Retina (tissue), 1 donor: ENCODE results near the gene KIAA0408.
A peak's percentile ranks its signal among the peaks of the same experiment; 100 is the strongest.
"Not testable (repeated sequence)": the region's sequence is repeated elsewhere in the genome, so short reads cannot be mapped to it uniquely, and the experiment has no call there.

ENCODE experiments used
- DNase-seq: peaks from one replicate; pipeline ENCODE4 v3.0.0-alpha.2; 2016

Gene KIAA0408

DNA sequence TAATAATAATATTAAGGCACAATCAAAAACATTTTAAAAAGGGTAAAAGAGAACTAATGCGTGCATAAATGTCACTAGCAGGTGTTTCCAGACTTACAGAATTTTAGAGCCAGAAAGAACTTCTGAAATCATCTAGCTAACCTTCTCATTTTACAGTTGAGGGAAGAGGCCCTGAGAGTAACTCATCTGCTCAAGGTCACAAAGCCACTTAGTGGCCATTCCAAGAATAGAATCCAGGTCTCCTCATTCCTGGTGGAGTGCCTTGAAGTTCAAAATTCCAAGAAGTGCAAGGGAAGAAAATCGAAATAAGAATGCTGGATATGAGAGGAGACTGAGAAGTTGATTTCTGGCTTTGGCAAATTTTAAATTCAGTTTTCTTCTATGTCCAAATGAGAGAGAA lies 3.2 kb upstream of the KIAA0408 start:
- DNase-seq: no peak

DNA sequence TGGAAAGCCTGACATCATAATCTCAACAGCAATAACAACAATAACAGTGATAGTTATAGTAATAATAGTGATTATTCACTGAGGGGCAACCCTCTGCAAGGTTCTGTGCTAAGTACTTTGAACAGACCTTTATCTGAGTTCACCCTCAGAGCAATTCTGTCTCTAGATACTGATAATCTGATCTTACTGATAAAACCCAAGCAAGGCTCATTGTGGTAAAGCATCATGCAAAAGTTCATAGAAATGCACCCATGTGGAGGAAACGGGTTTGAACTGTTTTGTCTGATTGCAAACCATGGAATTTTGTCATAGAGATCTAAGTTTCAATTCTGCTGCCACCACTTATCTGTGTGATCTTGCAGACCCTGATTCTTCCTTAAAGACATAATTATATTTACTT lies 1.3 kb upstream of the KIAA0408 start:
- no peak for DNase-seq

DNA sequence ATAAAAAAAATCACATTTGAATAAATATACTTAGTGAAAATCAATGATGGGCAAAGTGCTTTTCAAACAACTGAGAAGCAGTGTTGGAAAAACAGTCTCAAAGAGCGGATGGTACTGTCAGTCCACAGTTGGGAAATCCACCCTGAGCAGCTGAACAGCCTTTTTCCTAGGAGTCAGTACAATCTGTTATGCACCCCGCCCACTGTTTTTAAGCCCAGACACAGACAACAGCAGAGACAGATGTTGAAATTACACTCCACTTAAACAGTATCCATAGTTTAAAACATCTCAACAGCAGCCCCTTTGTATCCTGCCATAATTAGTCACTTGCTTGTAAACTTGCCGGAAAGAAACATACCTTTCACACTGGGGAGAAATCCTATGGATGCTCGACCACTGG lies 372 bp downstream of the KIAA0408 start:
- no peak for DNase-seq

DNA sequence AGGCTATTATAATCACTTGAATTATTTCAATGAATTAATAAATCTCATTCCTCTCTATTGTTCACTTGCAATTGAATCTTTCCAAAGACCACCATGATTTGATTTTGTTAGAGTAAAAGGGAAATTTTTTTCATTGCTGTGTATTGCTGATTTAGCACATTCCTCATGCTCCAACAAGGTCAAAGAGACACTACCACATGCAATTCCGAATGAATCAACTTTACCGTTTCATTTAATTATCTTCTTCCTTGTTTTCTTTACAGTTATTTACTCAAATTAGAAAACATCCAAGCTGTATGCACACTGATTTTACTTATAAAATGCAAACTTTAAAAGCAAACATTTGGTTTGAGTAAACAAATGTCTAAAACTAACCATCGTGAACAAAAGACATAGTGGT lies 967 bp downstream of the KIAA0408 start:
- DNase-seq: no peak

DNA sequence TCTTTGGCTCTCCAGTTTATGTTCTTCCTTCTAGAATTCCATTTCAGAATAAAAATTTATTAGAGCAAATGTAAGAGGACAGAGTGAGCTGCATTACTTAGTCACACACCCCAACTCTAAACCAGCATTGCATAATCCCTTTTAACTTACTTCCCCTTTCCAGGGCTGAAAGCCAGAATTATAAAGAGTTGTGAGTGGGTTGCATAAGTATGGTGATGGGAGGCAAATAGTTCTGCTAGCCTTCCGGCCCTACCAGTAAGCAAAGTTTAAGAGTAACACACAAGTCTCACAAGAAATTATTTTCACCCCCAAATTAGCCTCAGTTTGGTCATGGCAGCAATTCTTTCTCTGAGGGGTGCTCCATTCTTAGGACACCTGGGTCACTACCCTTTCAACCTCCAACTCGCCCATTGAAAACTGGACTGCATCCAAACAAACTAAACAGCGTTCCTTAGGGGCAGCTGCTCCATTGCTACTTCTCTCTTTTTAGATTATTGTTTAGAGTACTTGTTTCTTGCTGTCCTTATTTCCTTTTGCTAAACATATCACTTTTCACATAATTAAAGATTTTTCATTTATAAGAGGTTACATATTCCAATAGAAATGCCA lies 1.6 kb downstream of the KIAA0408 start:
- DNase-seq: no peak

DNA sequence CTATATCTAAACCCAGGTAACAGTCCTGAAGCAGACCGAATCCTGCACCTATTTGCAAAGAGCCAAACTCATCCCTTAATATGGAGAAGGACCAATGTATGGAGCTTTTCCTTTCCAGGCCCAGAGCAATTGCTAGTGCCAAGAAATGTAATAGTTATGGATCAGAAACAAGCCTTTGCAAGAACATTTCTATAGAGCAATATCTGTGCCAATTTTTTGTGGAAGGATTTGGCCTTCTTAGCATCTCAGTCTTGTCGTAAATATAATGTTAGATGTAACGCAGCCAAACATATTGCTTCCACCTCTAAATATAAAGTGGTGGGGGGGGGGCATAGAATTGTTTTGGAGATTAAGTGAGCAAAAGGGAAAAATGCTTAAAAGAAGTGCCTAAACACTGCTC lies 2.7 kb downstream of the KIAA0408 start:
- DNase-seq: no peak

DNA sequence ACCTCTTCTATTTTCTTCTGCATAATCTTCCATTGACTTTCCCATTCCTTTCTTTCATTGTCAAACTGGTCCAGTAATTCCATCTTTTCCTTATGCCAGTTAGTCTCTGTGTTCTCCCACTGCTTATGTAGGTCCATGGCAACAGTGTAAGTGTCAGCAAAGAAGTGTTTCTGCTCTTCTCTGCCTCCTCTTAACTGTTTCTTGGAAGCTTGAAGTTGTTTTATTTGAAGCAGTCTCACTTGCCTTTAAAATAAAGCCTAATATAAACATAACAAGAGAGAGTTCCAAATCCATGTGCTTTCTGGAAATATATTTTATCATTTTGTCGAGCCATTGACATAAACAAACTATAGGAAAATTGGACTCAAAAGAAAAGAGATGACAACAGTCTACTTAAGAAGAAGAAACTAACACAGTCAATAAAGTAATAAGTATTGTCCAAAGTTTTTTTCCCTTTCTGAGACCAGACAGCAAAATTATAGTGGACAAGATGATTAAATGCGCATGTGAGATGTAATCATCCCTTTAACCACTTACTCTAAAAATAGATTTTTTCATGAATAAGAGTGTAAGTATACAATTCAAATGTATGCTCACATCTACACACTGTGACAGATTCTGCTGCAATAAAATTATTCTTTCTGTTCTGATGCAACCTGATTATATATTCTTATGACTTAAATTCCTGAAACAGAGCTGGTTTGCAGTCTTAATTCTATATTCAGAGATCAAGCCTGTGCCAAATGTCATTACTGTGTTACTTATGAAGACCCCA lies 5.2 kb downstream of the KIAA0408 start:
- no peak for DNase-seq

DNA sequence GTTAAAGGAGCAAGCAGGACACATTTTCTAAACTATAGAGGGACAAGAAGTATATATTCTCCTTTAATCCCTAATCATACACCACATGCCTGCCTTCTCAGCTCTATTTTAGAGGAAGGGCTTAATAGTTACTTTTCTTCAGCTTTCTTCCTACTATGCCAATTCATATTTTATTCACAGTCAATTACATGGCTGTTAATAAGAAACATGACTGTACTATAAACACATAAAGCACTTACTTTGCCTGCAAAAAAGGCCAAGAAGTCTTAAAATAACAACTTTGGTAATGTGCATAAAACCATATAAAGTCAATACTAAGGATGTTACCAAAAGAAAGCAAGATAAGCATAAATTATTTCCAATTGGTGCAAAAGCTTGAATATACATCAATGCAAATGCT lies 6.4 kb downstream of the KIAA0408 start:
- no peak for DNase-seq

DNA sequence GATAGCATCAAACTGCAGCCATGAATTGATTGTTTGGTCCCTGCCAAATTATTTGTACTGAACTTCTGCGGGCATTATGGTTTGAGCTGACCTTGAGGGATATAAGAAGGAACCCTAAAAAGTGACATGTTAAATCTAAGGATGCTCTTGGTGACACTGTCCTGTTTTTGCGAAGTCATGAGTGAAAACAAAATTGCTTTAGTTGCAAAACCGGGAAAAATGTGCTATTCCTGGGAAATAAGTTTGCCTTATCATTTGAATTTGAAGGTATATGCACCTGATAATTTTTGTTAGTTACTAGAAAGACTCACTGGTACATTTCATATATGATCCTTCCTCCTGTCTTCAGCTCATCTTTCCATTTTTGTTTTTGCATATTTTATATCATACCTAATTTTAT lies 7.8 kb downstream of the KIAA0408 start:
- no peak for DNase-seq

DNA sequence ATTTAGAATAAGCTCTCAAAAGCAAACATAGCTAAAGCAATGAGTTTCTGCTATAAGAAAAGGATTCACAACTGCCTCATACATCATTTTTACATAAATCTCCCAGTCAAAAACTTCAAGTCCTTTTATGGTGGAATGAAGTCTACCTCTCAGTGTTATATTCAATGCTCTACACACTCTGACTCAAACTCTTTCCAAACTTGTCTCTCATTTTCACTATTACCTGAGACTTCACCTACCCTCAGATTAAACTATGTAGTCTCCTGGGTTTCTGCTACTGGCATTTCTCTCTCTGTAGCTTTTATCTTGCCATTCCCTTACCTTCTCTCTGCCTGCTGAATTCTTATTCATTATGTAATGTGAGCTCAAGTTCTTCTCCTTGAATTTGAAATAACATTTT lies 11.4 kb downstream of the KIAA0408 start:
- no peak for DNase-seq

DNA sequence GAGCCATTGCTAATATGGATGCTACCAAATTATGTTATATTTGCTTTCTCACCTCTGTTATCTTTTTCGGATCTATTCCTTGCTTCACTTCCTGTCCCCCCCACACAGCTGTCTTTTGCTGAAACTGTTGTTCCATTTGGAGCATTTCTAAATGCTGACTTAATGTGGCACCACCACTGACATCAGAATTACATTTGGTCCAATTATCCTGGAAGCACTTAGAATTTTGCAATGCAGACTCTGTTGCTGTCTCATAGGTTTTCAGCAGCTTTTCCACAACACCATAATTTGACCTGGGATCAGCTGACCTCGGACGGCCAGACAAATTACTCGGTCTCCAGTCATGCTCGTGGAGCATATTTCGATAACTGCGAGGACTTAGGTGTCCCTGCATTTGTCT lies 12.8 kb downstream of the KIAA0408 start:
- DNase-seq: no peak

DNA sequence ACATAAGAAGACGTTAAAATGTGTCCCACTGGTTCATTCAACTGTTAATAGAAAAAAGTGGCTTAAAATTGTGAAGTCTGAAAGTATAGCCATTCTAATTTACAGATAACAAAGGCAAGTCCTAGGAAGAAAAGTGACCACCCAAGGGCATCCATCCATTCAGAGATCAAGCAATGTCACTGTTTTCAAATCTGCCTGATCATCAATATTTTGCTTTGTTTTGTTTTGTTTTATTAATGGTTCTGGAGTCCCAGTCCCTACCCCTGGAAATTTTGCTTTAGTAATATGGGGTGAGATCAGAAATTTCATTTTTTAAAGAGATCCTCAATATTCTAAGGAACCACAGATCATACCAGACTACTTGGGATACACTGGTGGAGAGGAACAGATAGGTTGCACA lies 17.3 kb downstream of the KIAA0408 start:
- DNase-seq: no peak

DNA sequence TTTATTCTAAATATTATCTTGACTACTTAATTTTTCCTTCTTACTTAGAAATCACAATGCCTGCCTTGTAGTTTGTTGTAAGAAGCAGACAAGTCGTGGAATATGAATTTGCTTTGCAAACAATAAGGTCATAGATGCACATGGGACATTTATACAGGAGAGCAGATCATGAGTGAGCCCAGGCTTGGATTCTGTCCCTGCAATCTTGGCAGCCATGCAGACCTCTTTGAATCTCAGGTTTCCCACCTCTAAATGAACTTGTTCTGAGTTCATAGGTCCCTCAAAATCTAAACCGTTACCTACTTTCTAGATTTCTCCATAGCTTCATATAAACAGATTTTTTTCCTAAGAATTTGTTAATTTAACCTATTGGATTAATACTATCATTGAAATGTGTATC lies 19.5 kb downstream of the KIAA0408 start:
- DNase-seq: no peak

DNA sequence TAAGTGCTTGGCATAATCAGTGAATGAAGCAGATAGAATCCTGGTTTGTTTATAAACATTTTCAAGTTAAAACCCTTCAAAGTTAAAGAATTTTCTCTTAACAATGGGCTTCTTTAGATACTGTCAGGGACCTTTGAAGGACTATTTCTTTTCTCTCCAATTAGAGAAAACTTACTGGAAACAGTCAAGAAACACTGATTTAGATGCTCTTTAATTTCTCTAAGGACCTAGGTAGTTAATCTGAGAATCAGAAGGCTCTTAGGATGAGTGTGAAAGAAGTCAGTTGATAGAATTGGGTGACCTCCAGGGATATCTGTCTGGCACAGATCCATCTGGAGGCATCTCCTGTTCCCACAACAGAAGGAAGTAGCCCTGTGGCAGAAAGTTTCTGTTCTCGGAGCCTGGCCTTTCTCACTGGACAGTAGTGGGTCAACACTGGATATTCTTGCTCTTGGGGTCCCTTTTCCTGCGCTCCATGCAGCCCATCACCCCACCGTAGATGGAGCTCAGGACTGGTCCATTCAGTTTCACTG lies 22.5 kb downstream of the KIAA0408 start:
- DNase-seq: no peak

DNA sequence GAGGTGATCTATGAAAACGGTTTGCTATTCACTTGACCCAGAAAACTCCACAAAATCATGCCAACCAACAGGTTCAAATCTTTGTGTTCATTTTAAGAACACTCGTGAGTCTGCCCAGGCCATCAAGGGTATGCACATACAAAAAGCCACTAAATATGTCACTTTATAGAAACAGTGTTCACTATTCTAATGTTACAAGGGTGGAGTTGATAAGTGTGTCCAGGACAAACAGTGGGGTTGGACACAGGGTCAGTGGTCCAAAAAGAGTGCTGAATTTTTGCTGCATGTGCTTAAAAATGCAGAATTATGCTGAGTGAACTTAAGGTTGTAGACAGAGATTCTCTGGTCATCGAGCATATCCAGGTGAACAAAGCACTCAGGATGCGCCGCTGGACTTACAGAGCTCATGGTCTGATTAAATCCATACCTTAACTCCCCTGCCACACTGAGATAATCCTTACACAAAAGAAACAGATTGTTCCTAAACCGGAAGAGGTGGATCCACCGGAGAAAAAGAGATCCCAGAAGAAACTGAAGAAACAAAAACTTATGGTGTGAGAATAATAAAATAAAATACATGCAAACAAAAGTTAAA lies 23.5 kb downstream of the KIAA0408 start:
- DNase-seq: no peak

DNA sequence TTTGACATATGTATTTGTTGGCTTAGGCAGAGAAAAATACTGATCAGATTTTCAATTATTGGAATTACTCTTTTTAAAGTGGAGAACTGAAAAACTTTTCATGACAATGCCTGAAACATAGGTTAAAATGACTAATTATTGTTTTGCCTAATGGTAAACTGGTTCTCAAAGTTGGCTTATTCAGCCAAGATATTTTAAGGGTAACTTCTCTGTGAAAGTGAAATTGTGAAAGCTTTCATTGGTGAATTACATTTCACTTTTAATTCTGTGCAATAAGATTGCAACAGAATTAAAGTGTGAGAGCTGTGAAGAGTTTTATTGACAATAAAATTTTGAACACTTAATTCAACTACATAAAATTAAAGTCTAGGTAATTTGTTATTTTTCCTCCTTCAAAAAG lies 24.5 kb downstream of the KIAA0408 start:
- DNase-seq: no peak

DNA sequence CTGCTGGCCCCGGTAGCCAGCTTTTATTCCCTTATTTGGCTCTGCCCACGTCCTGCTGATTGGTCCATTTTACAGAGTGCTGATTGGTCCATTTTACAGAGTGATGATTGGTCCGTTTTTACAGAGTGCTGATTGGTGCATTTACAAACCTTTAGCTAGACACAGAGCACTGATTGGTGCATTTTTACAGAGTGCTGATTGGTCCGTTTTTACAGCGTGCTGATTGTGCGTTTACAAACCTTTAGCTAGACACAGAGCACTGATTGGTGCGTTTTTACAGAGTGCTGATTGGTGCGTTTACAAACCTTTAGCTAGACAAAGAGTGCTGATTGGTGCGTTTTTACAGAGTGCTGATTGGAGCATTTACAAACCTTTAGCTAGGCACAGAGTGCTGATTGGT lies 30.6 kb downstream of the KIAA0408 start:
- DNase-seq: not testable (repeated sequence)

DNA sequence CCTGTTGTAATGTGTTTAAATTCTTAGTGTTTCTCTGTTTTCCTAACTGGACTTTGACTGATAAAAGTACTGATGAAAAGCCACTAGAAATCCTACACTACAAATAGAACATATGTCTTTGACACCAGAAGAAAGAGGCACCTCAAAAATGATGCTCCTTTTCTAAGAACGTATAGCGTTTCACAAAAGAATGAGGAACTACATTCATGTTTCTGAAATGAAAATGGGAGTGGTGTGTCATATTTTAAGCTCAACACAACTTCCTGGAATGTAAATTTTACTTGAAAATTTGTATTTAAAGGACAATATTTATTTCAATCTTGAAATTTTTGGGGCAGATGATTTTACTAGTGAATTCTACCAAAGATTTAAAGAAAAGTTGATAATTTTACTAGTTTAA lies 35.3 kb downstream of the KIAA0408 start:
- no peak for DNase-seq

DNA sequence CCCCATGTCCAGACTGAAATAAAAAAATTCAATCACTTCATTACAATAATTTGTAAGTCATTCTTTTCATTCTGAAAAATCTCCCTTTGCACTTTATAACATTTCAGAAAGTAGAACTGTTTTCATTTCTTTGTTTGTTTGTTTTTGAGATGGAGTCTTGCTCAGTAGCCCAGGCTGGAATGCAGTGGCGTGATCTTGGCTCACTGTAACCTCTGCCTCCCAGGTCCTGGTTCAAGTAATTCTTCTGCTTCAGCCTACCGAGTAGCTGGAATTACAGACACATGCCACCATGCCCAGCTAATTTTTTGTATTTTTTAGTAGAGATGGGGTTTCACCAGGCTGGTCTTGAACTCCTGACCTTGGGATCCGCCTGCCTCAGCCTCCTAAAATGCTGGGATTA lies 38.0 kb downstream of the KIAA0408 start:
- DNase-seq: not testable (repeated sequence)

DNA sequence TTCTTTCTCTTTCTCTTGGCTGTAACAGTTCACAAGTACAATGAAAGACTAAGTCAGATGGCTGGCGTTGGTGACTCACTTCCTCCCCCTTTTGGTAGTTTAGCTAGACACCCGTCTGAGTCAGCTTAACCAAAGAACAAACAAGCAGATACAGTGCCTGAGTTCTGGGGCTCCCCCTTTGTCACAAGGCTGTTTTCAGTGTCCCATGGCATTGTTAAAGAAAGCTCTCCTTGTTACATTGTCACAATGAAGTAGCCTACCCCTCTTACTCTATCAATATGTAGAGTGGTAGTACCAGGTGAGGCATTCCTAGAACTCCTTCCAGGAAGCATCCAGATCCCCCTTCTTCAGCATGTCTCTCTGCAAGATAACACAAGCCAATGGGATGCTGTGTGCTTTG lies 38.6 kb downstream of the KIAA0408 start:
- peak; percentile 15 for DNase-seq

DNA sequence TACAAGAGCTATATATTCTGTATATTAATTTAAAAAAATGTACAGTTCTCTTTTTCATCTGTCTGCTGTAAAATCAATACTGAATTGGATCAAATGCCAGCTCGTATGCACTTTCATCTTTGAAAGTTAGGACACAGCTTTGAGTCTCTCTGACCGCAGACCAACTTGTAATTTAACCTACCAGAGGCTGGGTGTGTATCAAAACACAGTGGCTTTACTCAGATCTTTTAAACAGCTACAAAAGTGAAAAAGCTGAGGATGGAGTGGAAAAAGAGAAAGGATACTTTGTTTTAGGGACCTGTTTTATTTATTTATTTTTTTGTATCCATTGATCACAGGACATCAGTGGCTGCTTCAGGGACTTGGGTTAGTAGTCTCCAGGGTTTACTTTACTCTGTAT lies 44.1 kb downstream of the KIAA0408 start:
- DNase-seq: peak; percentile 8

DNA sequence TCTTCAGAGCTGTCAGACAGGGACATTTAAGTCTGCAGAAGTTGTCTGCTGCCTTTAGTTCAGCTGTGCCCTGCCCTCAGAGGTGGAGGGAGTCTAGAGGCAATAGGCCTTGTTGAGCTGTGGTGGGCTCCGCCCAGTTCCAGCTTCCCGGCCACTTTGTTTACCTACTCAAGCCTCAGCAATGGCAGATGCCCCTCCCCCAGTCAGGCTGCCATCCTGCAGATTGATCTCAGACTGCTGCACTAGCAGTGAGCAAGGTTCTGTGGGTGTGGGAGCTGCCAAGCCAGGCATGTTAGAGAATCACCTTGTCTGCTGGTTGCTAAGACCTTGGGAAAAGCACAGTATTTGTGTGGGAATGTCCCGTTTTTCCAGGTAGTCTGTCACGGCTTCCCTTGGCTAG lies 46.1 kb downstream of the KIAA0408 start:
- not testable (repeated sequence) for DNase-seq

DNA sequence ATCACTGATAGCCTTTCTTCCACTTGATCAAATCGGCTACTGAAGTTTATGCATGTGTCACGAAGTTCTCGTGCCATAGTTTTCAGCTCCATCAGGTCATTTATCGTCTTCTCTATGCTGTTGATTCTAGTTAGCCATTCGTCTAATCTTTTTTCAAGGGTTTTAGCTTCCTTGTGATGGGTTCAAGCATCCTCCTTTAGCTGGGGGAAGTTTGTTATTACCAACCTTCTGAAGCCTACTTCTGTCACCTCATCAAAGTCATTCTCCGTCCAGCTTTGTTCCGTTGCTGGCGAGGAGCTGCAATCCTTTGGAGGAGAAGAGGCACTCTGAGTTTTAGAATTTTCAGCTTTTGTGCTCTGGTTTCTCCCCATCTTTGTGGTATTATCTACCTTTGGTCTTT lies 47.2 kb downstream of the KIAA0408 start:
- DNase-seq: not testable (repeated sequence)
